Ishikawa (cell line): ENCODE data around the gene FMNL2.

Source experiments
- CEBPB ChIP-seq: IDR thresholded peaks from 2 replicates; pipeline ENCODE4 v1.6.1; 2012
- MAX ChIP-seq: IDR thresholded peaks from 2 replicates; pipeline ENCODE4 v1.6.1; 2012
- RAD21 ChIP-seq: IDR thresholded peaks from 2 replicates; pipeline ENCODE4 v1.6.1; 2012; ENCODE audit warnings: low read depth

GRCh38 chr2:152462120-152462519 is 127.1 kb downstream of the FMNL2 start:
- no peak for TF ChIP-seq CEBPB
- TF ChIP-seq RAD21 = no peak
- no peak for TF ChIP-seq MAX
